Ishikawa (cell line): ENCODE results near the gene RNF6.

Experiments
- CEBPB ChIP-seq: IDR thresholded peaks from 2 replicates; pipeline ENCODE4 v1.6.1; 2012
- CREB1 ChIP-seq: IDR thresholded peaks from 2 replicates; pipeline ENCODE4 v1.6.1; 2012; ENCODE audit warnings: low read depth
- EGR1 ChIP-seq: IDR thresholded peaks from 2 replicates; pipeline ENCODE4 v1.6.1; 2012
- EP300 ChIP-seq: IDR thresholded peaks from 2 replicates; pipeline ENCODE4 v1.6.1; 2012; ENCODE audit warnings: borderline replicate concordance
- FOXM1 ChIP-seq: IDR thresholded peaks from 2 replicates; pipeline ENCODE4 v1.6.1; 2012; ENCODE audit warnings: low read depth, borderline replicate concordance
- MAX ChIP-seq: IDR thresholded peaks from 2 replicates; pipeline ENCODE4 v1.6.1; 2012
- NFIC ChIP-seq: IDR thresholded peaks from 2 replicates; pipeline ENCODE4 v1.6.1; 2012
- RAD21 ChIP-seq: IDR thresholded peaks from 2 replicates; pipeline ENCODE4 v1.6.1; 2012; ENCODE audit warnings: low read depth
- REST ChIP-seq: IDR thresholded peaks from 2 replicates; pipeline ENCODE4 v1.6.1; 2012; ENCODE audit warnings: low read depth, mild to moderate bottlenecking
- TAF1 ChIP-seq: IDR thresholded peaks from 2 replicates; pipeline ENCODE4 v1.6.1; 2012; ENCODE audit warnings: low read depth, mild to moderate bottlenecking
- TCF12 ChIP-seq: IDR thresholded peaks from 2 replicates; pipeline ENCODE4 v1.6.1; 2012; ENCODE audit warnings: low read depth
- TEAD4 ChIP-seq: IDR thresholded peaks from 2 replicates; pipeline ENCODE4 v1.6.1; 2012
- USF1 ChIP-seq: IDR thresholded peaks from 2 replicates; pipeline ENCODE4 v1.6.1; 2012
- YY1 ChIP-seq: IDR thresholded peaks from 2 replicates; pipeline ENCODE4 v1.6.1; 2012; ENCODE audit warnings: low read depth
- ZBTB7A ChIP-seq: IDR thresholded peaks from 2 replicates; pipeline ENCODE4 v1.6.1; 2012; ENCODE audit warnings: low read depth

The RNF6 gene

GRCh38 chr13:26213345-26213744 lies 8.8 kb downstream of the RNF6 start:
- TF ChIP-seq RAD21 = no peak
- TF ChIP-seq FOXM1 = no peak
- TF ChIP-seq USF1 = no peak
- no peak for TF ChIP-seq YY1
- TF ChIP-seq EGR1 = no peak
- no peak for TF ChIP-seq TAF1
- no peak for TF ChIP-seq NFIC
- no peak for TF ChIP-seq TEAD4
- TF ChIP-seq EP300 = no peak
- TF ChIP-seq MAX = no peak
- TF ChIP-seq CEBPB = no peak
- no peak for TF ChIP-seq ZBTB7A
- TF ChIP-seq TCF12 = no peak
- no peak for TF ChIP-seq CREB1
- no peak for TF ChIP-seq REST

GRCh38 chr13:26208287-26208686 lies 13.8 kb downstream of the RNF6 start:
- no peak for TF ChIP-seq RAD21
- TF ChIP-seq MAX = no peak
- no peak for TF ChIP-seq CREB1
- no peak for TF ChIP-seq TEAD4

DNA sequence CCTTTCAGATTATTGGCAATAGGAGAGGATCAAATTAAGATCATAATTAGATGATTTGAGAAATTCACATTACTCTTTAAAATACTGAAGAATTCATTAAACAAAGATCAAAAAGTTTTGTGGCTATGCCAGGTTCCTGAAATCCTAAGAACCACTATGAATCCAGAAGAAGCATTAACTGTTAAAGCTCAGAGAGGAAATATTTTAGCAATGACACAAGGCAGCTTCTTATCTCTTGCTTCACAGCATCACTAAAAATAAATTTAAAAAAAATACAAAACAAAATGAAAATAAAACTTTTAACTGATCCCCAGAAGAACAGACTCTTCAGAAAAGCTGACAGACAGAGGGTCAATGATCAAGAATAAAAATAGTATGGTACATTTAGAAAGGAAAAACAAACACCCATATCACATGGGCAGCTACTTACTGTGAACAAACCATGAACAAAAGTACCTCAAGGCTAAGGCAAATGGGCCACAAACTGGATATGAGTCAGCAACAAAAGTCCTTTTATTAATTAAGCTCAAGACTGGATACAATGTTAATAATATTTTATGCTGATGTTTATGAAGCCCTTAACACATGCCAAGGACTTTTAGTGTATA lies 19.6 kb downstream of the RNF6 start:
- TF ChIP-seq YY1 = no peak
- TF ChIP-seq MAX = no peak
- no peak for TF ChIP-seq TEAD4
- no peak for TF ChIP-seq REST
- no peak for TF ChIP-seq FOXM1
- no peak for TF ChIP-seq CREB1
- no peak for TF ChIP-seq NFIC
- no peak for TF ChIP-seq TAF1
- no peak for TF ChIP-seq TCF12
- no peak for TF ChIP-seq RAD21
- no peak for TF ChIP-seq CEBPB
- TF ChIP-seq ZBTB7A = no peak

GRCh38 chr13:26200811-26201210 lies 21.3 kb downstream of the RNF6 start:
- TF ChIP-seq TEAD4 (no peak), MAX (no peak), EGR1 (no peak), CREB1 (no peak), RAD21 (no peak), EP300 (no peak), NFIC (no peak), CEBPB (no peak)

DNA sequence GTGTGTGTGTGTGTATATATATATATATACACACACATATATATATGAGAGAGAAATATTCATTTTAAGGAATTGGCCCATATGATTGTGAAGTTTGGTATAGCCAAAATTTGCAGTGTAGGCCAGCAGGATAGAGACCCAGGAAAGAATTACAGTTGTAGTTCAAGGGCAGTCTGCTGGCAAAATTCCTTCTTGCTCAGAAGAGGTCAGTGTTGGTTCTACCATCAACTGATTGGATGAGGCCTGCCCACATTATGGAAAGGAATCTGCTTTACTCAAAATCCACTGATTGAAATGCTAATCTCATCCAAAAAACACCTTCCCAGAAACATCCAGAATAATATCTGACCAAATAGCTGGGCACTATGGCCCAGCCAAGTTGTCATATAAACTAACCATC lies 24.0 kb downstream of the RNF6 start:
- TF ChIP-seq EGR1 (no peak), YY1 (no peak), TCF12 (no peak), ZBTB7A (no peak), RAD21 (no peak), TEAD4 (no peak), NFIC (no peak), MAX (no peak), TAF1 (no peak), EP300 (no peak), CEBPB (no peak), REST (no peak), CREB1 (no peak), FOXM1 (no peak), USF1 (no peak)
